Measurements from ENCODE around the gene TNIP3.

GRCh38 chr4:121140716-121141460 lies 23.2 kb downstream of the TNIP3 start:
- TF ChIP-seq POLR2A (IDR thresholded peaks at IDR 0.05) (no peak), POLR2AphosphoS5 (IDR thresholded peaks at IDR 0.05) (no peak), CTCF (IDR thresholded peaks at IDR 0.05 in 8 of 11, conservative IDR thresholded peaks at IDR 0.05 in 3 of 11) (no peak)
